ENCODE measurements around the gene PDZK1.
"Not testable (repeated sequence)": the region's sequence is repeated elsewhere in the genome, so short reads cannot be mapped to it uniquely, and the experiment has no call there.

Gene PDZK1

GRCh38 chr1:145641886-145642285 lies 65.3 kb downstream of the PDZK1 start:
- not testable (repeated sequence) for DNase-seq

GRCh38 chr1:145636237-145636636 lies 70.9 kb downstream of the PDZK1 start:
- DNase-seq: not testable (repeated sequence)

- DNase-seq: not testable (repeated sequence)
Measured at GRCh38 chr1:145622177-145622576, 85.0 kb downstream of the PDZK1 start.
